Naive thymus-derived CD8-positive, alpha-beta T cell (primary cell): ENCODE measurements around the gene MAPRE2. TPM values are rescaled to one million over a fixed set of nuclear protein-coding genes. Genes with fewer than 3 reads are reported as not detected.

Experiments
- ATAC-seq, 2 donors: fragments of 150-1000 bp; cut with Tn5 transposase in 1 of 2; sonication (Bioruptor Pico), chemical (Tn5 transposase) in 1 of 2; 1 replicate in 1 of 2; 2 replicates in 1 of 2; pipeline ENCODE4 v1.10.0; 2021; ENCODE audit warnings: mild to moderate bottlenecking in 2 of 2, moderate library complexity in 2 of 2
- POLR2A ChIA-PET: fragments of 350-600 bp; sonication (Branson Sonifier 250); formaldehyde crosslinking; loops from one replicate; lab custom pipeline; 2021; ENCODE audit warnings: antibody characterized with exemption; lab: Charles Lee
- DNase-seq, 10 donors: peaks; one replicate each; pipeline versions ENCODE4 v3.0.0 to v3.0.0-alpha.2; 2020 to 2022
- H3K27ac Mint-ChIP-seq, 10 donors: one replicate each; pipeline ENCODE4 v1.8.0; 2020 to 2022; ENCODE audit warnings: mild to moderate bottlenecking in 10 of 10, mixed read lengths in 10 of 10, moderate library complexity in 4 of 10, inconsistent platforms in 1 of 10
- H3K27me3 Mint-ChIP-seq, 5 donors: one replicate each; pipeline ENCODE4 v1.8.0; 2021 to 2022; ENCODE audit warnings: mixed read lengths in 5 of 5
- H3K36me3 Mint-ChIP-seq, 3 donors: one replicate each; pipeline ENCODE4 v1.8.0; 2020 to 2022; ENCODE audit warnings: mixed read lengths in 3 of 3, mild to moderate bottlenecking in 2 of 3, inconsistent platforms in 1 of 3
- H3K4me1 Mint-ChIP-seq, 4 donors: one replicate each; pipeline ENCODE4 v1.8.0; 2021 to 2022; ENCODE audit warnings: mixed read lengths in 4 of 4
- H3K4me3 Mint-ChIP-seq, 10 donors: one replicate each; pipeline ENCODE4 v1.8.0; 2020 to 2022; ENCODE audit warnings: mild to moderate bottlenecking in 10 of 10, mixed read lengths in 10 of 10, moderate library complexity in 6 of 10, inconsistent platforms in 1 of 10
- H3K9me3 Mint-ChIP-seq, 9 donors: one replicate each; pipeline ENCODE4 v1.8.0; 2020 to 2022; ENCODE audit warnings: mixed read lengths in 9 of 9, mild to moderate bottlenecking in 3 of 9, inconsistent platforms in 1 of 9, moderate library complexity in 1 of 9
- polyA plus RNA-seq, 3 donors: library from polyadenylated mRNA; unstranded; fragments of 300-500 nt; fragmentation: Illumina TruSeq; gene quantifications; one replicate each; pipeline ENCODE4 v1.2.3, GENCODE V29; 2021
- total RNA-seq, 8 experiments: library from RNA in 2 of 8; stranded (reverse) in 2 of 8; gene quantifications; one replicate each; pipeline ENCODE4 v1.2.3 and lab custom pipeline; 2021 to 2026

MAPRE2 gene
- total and polyA plus RNA-seq, 5 experiments from 2014 or later = 56.8 to 96.3 (median 86.2) TPM

GRCh38 chr18:35085450-35086380 is 44.5 kb downstream of the MAPRE2 start:
- Mint-ChIP-seq H3K4me3 (no peak overlapping the region), H3K36me3 (peaks cover 5 to 44% (median 6%) of the 10 kb centered on the region in 3 donors), H3K27me3 (no peaks in the 10 kb centered on the region), H3K4me1 (peaks cover 38 to 67% (median 59%) of the 10 kb centered on the region in 4 donors), H3K9me3 (no peaks in the 10 kb centered on the region), H3K27ac (peak overlapping the region in 3 of 10 donors; percentile 0 to 75 (median 26))
- POLR2A ChIA-PET = no interaction called here
- DNase-seq (no peak), ATAC-seq (no peak)

GRCh38 chr18:35086704-35087103 is 45.5 kb downstream of the MAPRE2 start:
- H3K4me3 Mint-ChIP-seq = no peak overlapping the region
- H3K27me3 Mint-ChIP-seq = no peaks in the 10 kb centered on the region
- H3K36me3 Mint-ChIP-seq = peaks cover 5 to 36% (median 6%) of the 10 kb centered on the region in 3 donors
- no peak for ATAC-seq
- DNase-seq = no peak
- H3K9me3 Mint-ChIP-seq = no peaks in the 10 kb centered on the region
- peak overlapping the region in 1 of 10 donors; percentile 51 for H3K27ac Mint-ChIP-seq
- H3K4me1 Mint-ChIP-seq = peaks cover 35 to 58% (median 53%) of the 10 kb centered on the region in 4 donors
- POLR2A ChIA-PET = no interaction called here

- POLR2A ChIA-PET = no interaction called here
- no peak for ATAC-seq
These were observed 46.5 kb downstream of the MAPRE2 start for GRCh38 chr18:35087726-35088125.

GRCh38 chr18:35088921-35089320 is 47.7 kb downstream of the MAPRE2 start:
- no peak overlapping the region for H3K4me3 Mint-ChIP-seq
- POLR2A ChIA-PET = no interaction called here
- peaks cover 6 to 33% (median 8%) of the 10 kb centered on the region in 3 donors for H3K36me3 Mint-ChIP-seq
- ATAC-seq (no peak), DNase-seq (no peak)
- H3K9me3 Mint-ChIP-seq = no peaks in the 10 kb centered on the region
- peaks cover 40 to 61% (median 57%) of the 10 kb centered on the region in 4 donors for H3K4me1 Mint-ChIP-seq
- H3K27ac Mint-ChIP-seq = no peak overlapping the region
- H3K27me3 Mint-ChIP-seq = no peaks in the 10 kb centered on the region

More at GRCh38 chr18:35087726-35088125, 46.5 kb downstream of the MAPRE2 start:
- Mint-ChIP-seq H3K36me3 (peaks cover 6 to 39% (median 9%) of the 10 kb centered on the region in 3 donors), H3K27me3 (no peaks in the 10 kb centered on the region), H3K4me1 (peaks cover 39 to 59% (median 55%) of the 10 kb centered on the region in 4 donors), H3K27ac (peak overlapping the region in 3 of 10 donors; percentile 22 to 56 (median 53)), H3K9me3 (no peaks in the 10 kb centered on the region), H3K4me3 (no peak overlapping the region)
- no peak for DNase-seq

- ATAC-seq = no peak
- H3K27ac Mint-ChIP-seq = peak overlapping the region in 2 of 10 donors; percentile 11 to 16
- H3K9me3 Mint-ChIP-seq = no peaks in the 10 kb centered on the region
- no peaks in the 10 kb centered on the region for H3K27me3 Mint-ChIP-seq
- no peak for DNase-seq
- POLR2A ChIA-PET = no interaction called here
- H3K36me3 Mint-ChIP-seq = peaks cover 6 to 33% (median 8%) of the 10 kb centered on the region in 3 donors
- H3K4me3 Mint-ChIP-seq = no peak overlapping the region
- peaks cover 39 to 60% (median 56%) of the 10 kb centered on the region in 4 donors for H3K4me1 Mint-ChIP-seq
These were observed 48.2 kb downstream of the MAPRE2 start for GRCh38 chr18:35089382-35089781.

- H3K36me3 Mint-ChIP-seq = peaks cover 6 to 28% (median 8%) of the 10 kb centered on the region in 3 donors
- H3K27me3 Mint-ChIP-seq = no peaks in the 10 kb centered on the region
- H3K4me1 Mint-ChIP-seq = peaks cover 38 to 59% (median 54%) of the 10 kb centered on the region in 4 donors
- POLR2A ChIA-PET = no interaction called here
- no peak overlapping the region for H3K4me3 Mint-ChIP-seq
- no peak for ATAC-seq
- H3K9me3 Mint-ChIP-seq = no peaks in the 10 kb centered on the region
- peak overlapping the region in 5 of 10 donors; percentile 16 to 44 (median 34) for H3K27ac Mint-ChIP-seq
- no peak for DNase-seq
These were observed 48.8 kb downstream of the MAPRE2 start for GRCh38 chr18:35089891-35090550.

GRCh38 chr18:35091841-35092240 is 50.6 kb downstream of the MAPRE2 start:
- Mint-ChIP-seq H3K27ac (peak overlapping the region in 4 of 10 donors; percentile 10 to 49 (median 16)), H3K27me3 (no peaks in the 10 kb centered on the region), H3K9me3 (no peaks in the 10 kb centered on the region), H3K4me3 (no peak overlapping the region), H3K36me3 (peaks cover 6 to 32% (median 8%) of the 10 kb centered on the region in 3 donors), H3K4me1 (peaks cover 36 to 63% (median 56%) of the 10 kb centered on the region in 4 donors)
- POLR2A ChIA-PET = no interaction called here
- no peak for DNase-seq
- no peak for ATAC-seq

GRCh38 chr18:35095983-35096676 is 54.9 kb downstream of the MAPRE2 start:
- ATAC-seq (peak in 1 of 2 donors; percentile 33), DNase-seq (no peak)
- Mint-ChIP-seq H3K36me3 (peaks cover 0 to 39% (median 27%) of the 10 kb centered on the region in 3 donors), H3K27ac (peak overlapping the region in 7 of 10 donors; percentile 7 to 79 (median 49)), H3K4me3 (no peak overlapping the region), H3K4me1 (peaks cover 17 to 48% (median 40%) of the 10 kb centered on the region in 4 donors), H3K9me3 (no peaks in the 10 kb centered on the region), H3K27me3 (no peaks in the 10 kb centered on the region)
- POLR2A ChIA-PET = no interaction called here

- peak overlapping the region in 2 of 10 donors; percentile 26 to 79 for H3K27ac Mint-ChIP-seq
- no peaks in the 10 kb centered on the region for H3K9me3 Mint-ChIP-seq
- no peak overlapping the region for H3K4me3 Mint-ChIP-seq
- peaks cover 20 to 53% (median 45%) of the 10 kb centered on the region in 4 donors for H3K4me1 Mint-ChIP-seq
- ATAC-seq = no peak
- peaks cover 4 to 44% (median 31%) of the 10 kb centered on the region in 3 donors for H3K36me3 Mint-ChIP-seq
- DNase-seq = no peak
- POLR2A ChIA-PET = no interaction called here
- H3K27me3 Mint-ChIP-seq = no peaks in the 10 kb centered on the region
These were observed 55.4 kb downstream of the MAPRE2 start for GRCh38 chr18:35096677-35097011.

- Mint-ChIP-seq H3K27me3 (no peaks in the 10 kb centered on the region), H3K36me3 (peaks cover 9 to 44% (median 32%) of the 10 kb centered on the region in 3 donors), H3K27ac (peak overlapping the region in 5 of 10 donors; percentile 26 to 62 (median 53)), H3K4me3 (no peak overlapping the region), H3K9me3 (no peaks in the 10 kb centered on the region), H3K4me1 (peaks cover 19 to 57% (median 48%) of the 10 kb centered on the region in 4 donors)
- peak in 1 of 2 donors; percentile 21 for ATAC-seq
- POLR2A ChIA-PET = no interaction called here
- no peak for DNase-seq
These were observed 56.0 kb downstream of the MAPRE2 start for GRCh38 chr18:35097195-35097594.

GRCh38 chr18:35097763-35098162 is 56.5 kb downstream of the MAPRE2 start:
- Mint-ChIP-seq H3K36me3 (peaks cover 11 to 46% (median 36%) of the 10 kb centered on the region in 3 donors), H3K4me1 (peaks cover 14 to 55% (median 43%) of the 10 kb centered on the region in 4 donors), H3K27me3 (no peaks in the 10 kb centered on the region), H3K4me3 (no peak overlapping the region), H3K9me3 (no peaks in the 10 kb centered on the region), H3K27ac (peak overlapping the region in 1 of 10 donors; percentile 53)
- DNase-seq (no peak), ATAC-seq (no peak)
- POLR2A ChIA-PET = no interaction called here

GRCh38 chr18:35099911-35100310 is 58.7 kb downstream of the MAPRE2 start:
- ATAC-seq = no peak
- Mint-ChIP-seq H3K9me3 (no peaks in the 10 kb centered on the region), H3K27me3 (no peaks in the 10 kb centered on the region), H3K36me3 (peaks cover 11 to 47% (median 36%) of the 10 kb centered on the region in 3 donors), H3K4me1 (peaks cover 9 to 42% (median 33%) of the 10 kb centered on the region in 4 donors), H3K4me3 (no peak overlapping the region), H3K27ac (no peak overlapping the region)
- POLR2A ChIA-PET = interaction anchor here (1.4 kb wide), 1 partner anchor 19 kb away, joined by 3 read pairs; no protein-coding TSS in a partner anchor
- DNase-seq = no peak
